Motor neuron (in vitro differentiated cells): ENCODE measurements around the gene ROBO2. TPM values are rescaled to one million over a fixed set of nuclear protein-coding genes. Genes with fewer than 3 reads are reported as not detected.

Experiments
- ATAC-seq, 8 experiments: fragments of 200-7000 bp; cut with Tn5 transposase; replicated peaks in 6 of 8; 2 replicates each; pipeline ENCODE4 v1.8.0; 2021; ENCODE audit warnings: mild to moderate bottlenecking in 8 of 8, moderate library complexity in 8 of 8
- H3K27ac ChIP-seq, 2 donors: fragments of 250-450 bp; sonication (Bioruptor Pico); 2 replicates each; pipeline ENCODE4 v1.9.0; 2021; ENCODE audit warnings: antibody characterized with exemption in 2 of 2, mild to moderate bottlenecking in 2 of 2, moderate library complexity in 1 of 2
- H3K4me1 ChIP-seq, 2 donors: fragments of 250-450 bp; sonication (Bioruptor Pico); replicated peaks in 1 of 2; 2 replicates each; pipeline ENCODE4 v1.6.1; 2021; ENCODE audit warnings: antibody characterized with exemption in 2 of 2, mild to moderate bottlenecking in 2 of 2, moderate library complexity in 1 of 2
- H3K4me3 ChIP-seq, 5 donors: fragments of 250-450 bp; sonication (Bioruptor Pico); 2 replicates each; pipeline ENCODE4 v1.9.0; 2021; ENCODE audit warnings: antibody characterized with exemption in 5 of 5, mild to moderate bottlenecking in 5 of 5, moderate library complexity in 4 of 5
- WGBS, 10 experiments: fragments of 450-650 bp; shearing (Covaris generic); methylation state at CpG; one replicate each; pipeline ENCODE4 v1.0.0; 2022; 5-methylcytosine and 5-hydroxymethylcytosine counted together
- in situ Hi-C, 9 experiments: fragments of 400-800 bp; cut with MboI; loops; one replicate each; pipeline ENCODE4 v1.15.0; 2021; ENCODE audit warnings: low sequenced_read_pairs in 9 of 9, low pct_unique_long_range_greater_than_20kb in 2 of 9; ENCODE audit not compliant: unreplicated experiment in 9 of 9
- total RNA-seq, 8 experiments: library from RNA; unstranded; fragments of 300-600 nt; gene quantifications; 2 replicates each; pipeline versions ENCODE4 v1.2.3 to v1.2.4, GENCODE V29; 2022

Gene ROBO2
- total RNA-seq, 8 experiments from 2014 or later = 28.3 to 127 (median 41.2) TPM

DNA sequence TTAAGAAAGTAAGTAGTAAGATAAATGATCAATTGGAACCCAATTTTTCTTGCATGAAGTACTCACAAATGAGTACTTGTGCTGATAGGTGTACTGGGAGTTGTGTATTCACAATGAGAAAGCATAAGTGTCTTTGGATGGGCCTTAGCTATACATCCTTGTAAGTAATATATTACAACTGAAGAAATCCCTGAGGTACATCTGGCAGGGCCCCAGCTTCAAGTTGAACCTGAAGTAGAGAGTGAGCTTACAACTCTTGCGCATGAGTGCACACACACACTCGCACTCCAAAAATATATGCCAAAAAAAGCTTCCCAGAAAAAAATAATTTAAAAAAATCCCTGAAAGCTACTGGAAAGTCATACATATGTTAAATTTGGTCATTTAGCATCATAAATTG lies 222.5 kb downstream of the ROBO2 start:
- no peak overlapping the region for H3K4me3 ChIP-seq
- 40 to 100% (median 73%) methylated on average over 1 to 2 of the region's 2 CpGs; no CpG with 5 or more reads in 3 of the 10 experiments for WGBS, 10 experiments
- peaks cover 10 to 28% of the 10 kb centered on the region in 2 donors for H3K4me1 ChIP-seq
- H3K27ac ChIP-seq = no peak overlapping the region
- in situ Hi-C loops = loop anchor here in 5 of 9 experiments (25.0 kb wide), 1 partner anchor 225 kb away; the partner anchor contains the start of gene ROBO2 (in 5 of the 5)
- peak in 1 of 8 experiments; percentile 39 for ATAC-seq

DNA sequence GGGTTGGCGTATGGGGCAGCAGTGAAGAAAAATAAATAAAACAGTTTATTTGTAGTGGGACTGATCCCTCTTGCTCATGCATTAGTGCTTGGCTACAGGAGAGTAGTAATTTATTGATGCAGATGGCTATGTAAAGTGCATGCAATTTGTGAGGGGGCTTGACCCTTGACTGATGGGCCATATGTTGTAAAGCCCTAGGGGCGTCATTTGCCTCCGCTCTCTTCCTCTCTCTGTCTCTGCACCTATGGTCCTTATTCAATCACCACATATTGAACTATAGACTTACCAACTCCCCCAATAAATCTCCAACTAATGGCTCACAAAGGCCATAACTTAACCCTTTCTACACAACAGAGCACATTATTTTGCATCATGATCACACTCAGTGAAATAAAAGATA lies 227.7 kb downstream of the ROBO2 start:
- peaks cover 15 to 38% of the 10 kb centered on the region in 2 donors for H3K4me1 ChIP-seq
- peak in 6 of 8 experiments; percentile 15 to 90 (median 86) for ATAC-seq
- H3K4me3 ChIP-seq = no peak overlapping the region
- 20 to 100% (median 69%) methylated on average over 1 to 3 of the region's 3 CpGs; no CpG with 5 or more reads in 1 of the 10 experiments for WGBS, 10 experiments
- no peak overlapping the region for H3K27ac ChIP-seq
- in situ Hi-C loops = loop anchor here in 5 of 9 experiments (25.0 kb wide), 1 partner anchor 230 kb away; the partner anchor contains the start of gene ROBO2 (in 5 of the 5)

DNA sequence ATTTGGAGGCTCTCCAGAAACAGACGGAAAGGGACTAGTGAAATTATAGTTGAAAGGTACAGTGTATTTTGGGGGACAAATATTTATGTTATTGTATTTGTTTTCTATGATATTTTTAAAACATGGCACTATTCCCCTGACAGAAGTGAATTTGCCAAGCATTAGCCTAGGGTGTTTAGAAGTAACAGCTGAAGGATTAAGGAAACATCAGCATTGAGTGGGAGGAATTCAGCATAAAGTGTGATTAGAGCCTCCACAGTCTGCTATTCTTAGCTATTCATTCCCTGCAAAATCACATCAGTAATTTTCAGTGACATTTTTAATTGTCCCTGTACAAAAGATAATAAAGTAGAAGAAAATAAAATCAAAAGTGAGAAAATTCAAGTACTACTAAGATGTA lies 231.4 kb downstream of the ROBO2 start:
- peak in 1 of 8 experiments; percentile 66 for ATAC-seq
- H3K4me1 ChIP-seq = peaks cover 15 to 25% of the 10 kb centered on the region in 2 donors
- H3K27ac ChIP-seq = no peak overlapping the region
- 50 to 100% (median 60%) methylated on average over 1 of the region's 1 CpG; no CpG with 5 or more reads in 6 of the 10 experiments for whole genome bisulfite sequencing, 10 experiments
- no peak overlapping the region for H3K4me3 ChIP-seq
- in situ Hi-C loops = loop anchor here in 5 of 9 experiments (25.0 kb wide), 1 partner anchor 234 kb away; the partner anchor contains the start of gene ROBO2 (in 5 of the 5)

DNA sequence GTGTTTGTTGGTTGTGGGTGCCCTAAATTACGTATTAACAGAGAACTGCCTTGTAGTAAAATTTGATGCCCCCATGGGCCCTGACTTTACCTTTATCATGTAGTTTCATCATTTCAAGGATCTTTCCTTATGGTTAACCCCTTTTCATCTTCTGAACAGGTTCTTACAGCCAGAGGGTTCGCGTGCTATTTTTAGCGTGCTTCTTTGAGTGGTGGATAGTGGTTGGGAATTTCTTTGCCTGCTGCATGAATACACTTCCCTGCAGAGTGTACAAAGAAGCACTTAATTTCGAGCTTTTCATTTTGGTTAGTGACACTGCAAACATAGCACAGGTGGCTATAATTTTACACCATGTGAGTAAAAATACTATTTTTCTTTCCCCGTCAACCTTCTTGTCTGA lies 231.8 kb downstream of the ROBO2 start:
- 59 to 100% (median 93%) methylated on average over 1 to 6 of the region's 6 CpGs; no CpG with 5 or more reads in 1 of the 10 experiments for WGBS, 10 experiments
- H3K27ac ChIP-seq = no peak overlapping the region
- in situ Hi-C loops = loop anchor here in 5 of 9 experiments (25.0 kb wide), 1 partner anchor 234 kb away; the partner anchor contains the start of gene ROBO2 (in 5 of the 5)

DNA sequence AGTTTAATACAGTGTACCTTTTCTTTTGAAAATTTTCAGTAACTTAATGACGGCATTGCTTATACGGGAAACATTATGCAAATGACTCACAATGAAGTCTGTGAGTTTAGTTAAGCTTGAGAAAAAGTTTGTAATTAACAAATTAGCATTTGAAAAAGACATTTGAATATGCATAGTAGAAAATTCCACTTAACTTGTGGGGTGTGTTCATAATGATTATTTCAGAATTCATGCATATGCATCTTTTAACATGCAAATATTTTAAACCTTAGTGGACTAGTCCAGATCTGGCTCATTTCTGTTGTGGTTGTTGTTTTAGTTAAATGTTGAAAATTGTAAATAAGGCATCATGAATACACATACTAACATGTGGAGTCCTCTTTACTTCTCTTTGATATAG lies 239.4 kb downstream of the ROBO2 start:
- H3K4me3 ChIP-seq = no peak overlapping the region
- 0 to 81% (median 63%) methylated on average over 2 of the region's 2 CpGs; no CpG with 5 or more reads in 2 of the 10 experiments for WGBS, 10 experiments
- peaks cover 0 to 13% of the 10 kb centered on the region in 2 donors for H3K4me1 ChIP-seq
- no peak overlapping the region for H3K27ac ChIP-seq
- peak in 3 of 8 experiments; percentile 55 to 87 (median 64) for ATAC-seq
- in situ Hi-C loops = no loop called here

More for the DNA sequence above, 231.8 kb downstream of the ROBO2 start:
- Histone ChIP-seq H3K4me3 (no peak overlapping the region), H3K4me1 (peaks cover 15 to 25% of the 10 kb centered on the region in 2 donors)
- peak in 1 of 8 experiments; percentile 16 for ATAC-seq

DNA sequence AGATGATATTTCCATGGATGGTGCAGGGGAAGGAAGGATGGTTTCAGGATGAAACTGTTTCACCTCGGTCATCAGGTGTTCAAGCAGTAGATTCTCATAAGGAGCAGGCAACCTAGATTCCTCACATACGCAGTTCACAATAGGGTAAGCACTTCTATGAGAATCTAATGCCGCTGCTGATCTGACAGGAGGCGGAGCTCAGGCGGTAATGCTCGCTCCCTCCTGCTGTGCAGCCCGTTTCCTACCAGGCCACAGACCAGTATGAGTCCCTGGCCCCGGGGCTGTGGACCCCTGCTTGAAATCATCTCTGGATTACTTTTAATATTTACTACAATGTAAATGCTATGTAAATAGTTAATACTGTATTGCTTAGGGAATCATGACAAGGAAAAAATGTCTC lies 241.8 kb downstream of the ROBO2 start:
- Histone ChIP-seq H3K4me3 (no peak overlapping the region), H3K27ac (no peak overlapping the region), H3K4me1 (peaks cover 0 to 13% of the 10 kb centered on the region in 2 donors)
- ATAC-seq = peak in 6 of 8 experiments; percentile 11 to 96 (median 84)
- in situ Hi-C loops = no loop called here
- 0 to 64% (median 43%) methylated on average over 1 to 6 of the region's 8 CpGs; no CpG with 5 or more reads in 1 of the 10 experiments for WGBS, 10 experiments

DNA sequence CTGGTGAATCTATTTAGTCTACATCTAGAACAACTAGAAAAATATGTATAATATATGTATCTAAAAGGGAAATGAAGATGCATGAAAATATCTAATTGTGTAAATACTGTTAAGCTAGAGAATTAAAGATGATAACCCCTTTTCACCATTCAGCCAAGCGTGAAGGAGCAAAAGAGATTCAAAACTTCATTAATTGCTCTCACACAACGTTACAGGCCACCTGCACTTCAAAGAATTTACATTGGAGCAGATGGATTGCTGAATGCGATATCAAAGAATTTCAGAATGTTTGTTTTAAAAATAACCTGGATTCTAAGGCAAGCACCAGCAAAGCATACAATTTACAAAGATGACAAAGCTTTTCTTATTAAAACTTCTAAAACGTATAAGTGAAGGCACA lies 243.2 kb downstream of the ROBO2 start:
- WGBS, 10 experiments = 10 to 81% (median 49%) methylated on average over 3 to 4 of the region's 4 CpGs; no CpG with 5 or more reads in 1 of the 10 experiments
- in situ Hi-C loops = no loop called here

DNA sequence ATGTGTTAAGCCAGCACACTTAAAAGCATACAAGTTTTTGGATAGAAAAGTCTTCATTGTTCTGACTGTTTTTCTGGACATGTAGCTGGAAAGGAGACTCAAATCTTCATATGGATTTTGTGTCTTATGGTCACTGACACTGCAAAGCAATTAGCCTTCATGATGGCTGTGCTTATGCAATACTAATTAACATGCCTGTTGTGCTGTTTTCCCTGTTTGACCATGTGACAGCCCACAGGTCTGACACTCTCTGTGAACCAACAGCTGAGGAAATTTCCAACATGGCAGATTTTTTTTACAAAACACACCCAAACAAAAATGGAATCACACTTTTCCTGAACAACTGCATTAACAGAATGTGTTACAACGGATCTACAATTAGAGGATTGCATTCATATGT lies 248.4 kb downstream of the ROBO2 start:
- WGBS, 10 experiments = 14 to 100% (median 88%) methylated on average over 1 of the region's 1 CpG; no CpG with 5 or more reads in 4 of the 10 experiments
- no peak overlapping the region for H3K4me3 ChIP-seq
- in situ Hi-C loops = no loop called here
- peak in 3 of 8 experiments; percentile 51 to 74 (median 58) for ATAC-seq
- H3K27ac ChIP-seq = no peak overlapping the region
- peaks cover 4 to 19% of the 10 kb centered on the region in 2 donors for H3K4me1 ChIP-seq

More for the DNA sequence above, 243.2 kb downstream of the ROBO2 start:
- no peak for ATAC-seq
- peaks cover 0 to 26% of the 10 kb centered on the region in 2 donors for H3K4me1 ChIP-seq
- no peak overlapping the region for H3K27ac ChIP-seq
- H3K4me3 ChIP-seq = no peak overlapping the region

DNA sequence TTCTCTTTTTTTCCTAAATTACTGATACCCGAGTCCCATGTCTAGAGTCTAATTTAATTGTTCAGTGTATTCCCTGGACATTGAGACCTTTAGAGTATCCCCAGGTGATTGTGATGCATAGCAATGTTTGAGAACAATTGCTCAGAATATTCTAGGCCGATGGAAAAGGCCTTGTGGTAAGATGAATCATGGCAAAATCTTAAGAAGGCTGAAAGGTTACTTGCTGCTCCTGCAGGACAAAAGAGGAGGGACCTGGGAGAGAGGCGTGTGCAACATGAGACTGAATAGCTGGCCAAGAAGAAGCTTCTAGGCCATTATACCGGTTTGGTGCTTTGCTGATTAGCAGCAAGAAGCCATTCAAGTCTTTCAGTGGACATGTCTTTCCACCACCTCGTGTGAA lies 256.6 kb downstream of the ROBO2 start:
- in situ Hi-C loops = no loop called here
- H3K4me1 ChIP-seq = no peaks in the 10 kb centered on the region
- H3K4me3 ChIP-seq = no peak overlapping the region
- WGBS, 10 experiments = 29 to 100% (median 74%) methylated on average over 1 to 5 of the region's 5 CpGs; no CpG with 5 or more reads in 2 of the 10 experiments
- no peak overlapping the region for H3K27ac ChIP-seq
- peak in 3 of 8 experiments; percentile 42 to 80 (median 62) for ATAC-seq

DNA sequence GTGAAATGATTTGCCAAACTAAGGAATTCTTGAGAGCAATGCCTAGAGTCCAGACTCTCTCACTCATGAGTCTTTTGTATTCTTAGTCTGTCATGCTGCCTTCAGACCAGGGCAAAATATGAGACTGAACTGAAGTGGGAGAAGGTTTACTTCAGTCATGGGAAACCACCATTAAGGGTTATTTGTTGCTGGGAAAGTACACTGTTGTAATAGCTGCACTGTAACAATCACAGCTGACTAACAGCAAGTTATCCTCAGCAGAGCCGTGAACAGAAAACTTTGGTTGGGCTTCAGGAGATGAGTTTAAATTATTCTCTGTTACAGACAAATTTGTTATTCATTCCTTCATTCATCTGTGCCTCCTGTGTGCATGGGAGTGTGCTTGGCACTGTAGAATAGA lies 258.5 kb downstream of the ROBO2 start:
- in situ Hi-C loops = no loop called here
- Histone ChIP-seq H3K4me1 (peaks cover 0 to 12% of the 10 kb centered on the region in 2 donors), H3K27ac (no peak overlapping the region), H3K4me3 (no peak overlapping the region)
- ATAC-seq = peak in 3 of 8 experiments; percentile 29 to 53 (median 35)
- 10 to 100% (median 86%) methylated on average over 1 of the region's 1 CpG; no CpG with 5 or more reads in 3 of the 10 experiments for WGBS, 10 experiments

DNA sequence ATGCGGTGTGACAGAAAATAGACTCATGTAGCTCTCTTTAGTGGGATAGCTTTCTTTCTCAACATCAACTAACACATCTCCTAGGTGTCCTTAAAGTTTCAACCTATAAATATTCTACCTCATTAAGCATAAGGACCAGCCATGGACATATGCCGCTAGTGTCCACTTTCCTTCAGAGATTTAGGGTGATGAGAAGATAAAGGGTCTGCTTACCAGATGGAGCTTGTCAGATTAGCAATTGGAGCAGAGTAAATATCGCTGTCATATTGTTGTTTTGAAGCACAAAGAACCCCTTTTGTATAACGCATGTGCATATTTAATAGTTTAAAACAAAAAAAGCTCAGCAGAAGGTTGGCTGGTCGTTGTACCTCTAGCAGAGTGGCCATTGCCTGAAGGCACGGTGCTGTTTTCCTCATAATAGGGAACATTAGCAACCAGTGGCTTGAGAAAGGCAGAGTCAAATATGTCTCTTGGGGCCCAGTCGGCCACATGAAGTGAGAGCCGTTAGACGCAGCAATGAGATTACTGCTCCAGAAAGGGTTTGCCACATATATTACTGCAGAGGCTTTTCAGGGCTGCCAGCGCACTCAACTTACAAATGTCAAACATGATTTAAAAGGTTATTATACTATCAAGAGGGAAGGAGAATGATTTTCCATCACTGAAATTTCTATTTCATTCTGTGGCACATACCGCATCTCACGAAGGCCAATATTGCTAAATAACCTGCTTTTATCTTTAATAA lies 264.2 kb downstream of the ROBO2 start:
- in situ Hi-C loops = loop anchor here in 1 of 9 experiments (25.0 kb wide), 1 partner anchor 267 kb away; the partner anchor contains the start of gene ROBO2
- peak in 7 of 8 experiments; percentile 23 to 99 (median 98) for ATAC-seq
- 0 to 52% (median 36%) methylated on average over 2 to 11 of the region's 12 CpGs for WGBS, 10 experiments
- Histone ChIP-seq H3K27ac (peak overlapping the region in 1 of 2 donors; percentile 12), H3K4me3 (no peak overlapping the region), H3K4me1 (peaks cover 7 to 32% of the 10 kb centered on the region in 2 donors)

DNA sequence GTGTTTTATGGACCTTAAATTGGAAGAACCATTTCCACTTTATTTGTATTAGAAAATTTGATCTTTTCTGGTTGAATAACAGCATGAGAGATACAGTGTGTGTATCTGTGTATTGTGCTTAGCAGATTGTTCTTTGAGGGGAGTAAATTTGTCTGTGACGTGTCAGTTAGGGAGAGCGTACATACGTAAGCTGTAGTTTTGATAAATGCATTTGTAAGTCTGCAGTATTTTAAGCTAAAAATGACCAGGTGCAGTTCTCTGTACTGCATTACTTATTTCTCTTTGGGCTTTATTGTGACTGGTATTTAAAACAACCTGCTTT lies 264.8 kb downstream of the ROBO2 start:
- peak overlapping the region in 1 of 2 donors; percentile 12 for H3K27ac ChIP-seq

DNA sequence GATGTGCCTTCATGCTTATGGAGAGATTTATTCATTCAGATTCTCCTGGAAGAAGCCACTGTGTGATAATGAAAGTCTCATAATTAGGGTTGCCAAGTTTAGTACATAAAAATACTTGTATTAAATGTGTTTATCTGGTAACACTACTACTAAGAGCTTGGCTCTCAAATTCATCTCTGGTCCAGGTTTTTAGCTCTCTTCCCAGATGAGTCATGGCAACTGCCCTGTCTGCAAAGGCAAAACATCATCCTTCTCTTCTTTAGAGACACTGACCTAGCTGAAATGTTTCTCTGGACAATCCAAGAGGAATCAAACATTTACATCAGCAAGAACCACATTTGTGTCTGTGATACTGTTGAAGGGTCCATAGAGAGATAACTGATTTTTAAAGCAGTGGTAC lies 269.6 kb downstream of the ROBO2 start:
- H3K27ac ChIP-seq = no peak overlapping the region
- peaks cover under 1 to 13% of the 10 kb centered on the region in 2 donors for H3K4me1 ChIP-seq
- no peak overlapping the region for H3K4me3 ChIP-seq
- in situ Hi-C loops = loop anchor here in 1 of 9 experiments (25.0 kb wide), 1 partner anchor 272 kb away; the partner anchor contains the start of gene ROBO2
- no peak for ATAC-seq

More for the DNA sequence above, 264.8 kb downstream of the ROBO2 start:
- in situ Hi-C loops = loop anchor here in 1 of 9 experiments (25.0 kb wide), 1 partner anchor 267 kb away; the partner anchor contains the start of gene ROBO2
- Histone ChIP-seq H3K4me3 (no peak overlapping the region), H3K4me1 (peaks cover 7 to 32% of the 10 kb centered on the region in 2 donors)
- WGBS, 10 experiments = 40 to 83% (median 67%) methylated on average over 2 to 3 of the region's 3 CpGs; no CpG with 5 or more reads in 1 of the 10 experiments
- peak in 6 of 8 experiments; percentile 7 to 70 (median 60) for ATAC-seq
